ENCODE data around the gene SERPINA12. TPM values are rescaled to one million over a fixed set of nuclear protein-coding genes. Genes with fewer than 3 reads are reported as not detected.

SERPINA12 gene
- total and polyA plus RNA-seq, 8 donors = not detected

DNA sequence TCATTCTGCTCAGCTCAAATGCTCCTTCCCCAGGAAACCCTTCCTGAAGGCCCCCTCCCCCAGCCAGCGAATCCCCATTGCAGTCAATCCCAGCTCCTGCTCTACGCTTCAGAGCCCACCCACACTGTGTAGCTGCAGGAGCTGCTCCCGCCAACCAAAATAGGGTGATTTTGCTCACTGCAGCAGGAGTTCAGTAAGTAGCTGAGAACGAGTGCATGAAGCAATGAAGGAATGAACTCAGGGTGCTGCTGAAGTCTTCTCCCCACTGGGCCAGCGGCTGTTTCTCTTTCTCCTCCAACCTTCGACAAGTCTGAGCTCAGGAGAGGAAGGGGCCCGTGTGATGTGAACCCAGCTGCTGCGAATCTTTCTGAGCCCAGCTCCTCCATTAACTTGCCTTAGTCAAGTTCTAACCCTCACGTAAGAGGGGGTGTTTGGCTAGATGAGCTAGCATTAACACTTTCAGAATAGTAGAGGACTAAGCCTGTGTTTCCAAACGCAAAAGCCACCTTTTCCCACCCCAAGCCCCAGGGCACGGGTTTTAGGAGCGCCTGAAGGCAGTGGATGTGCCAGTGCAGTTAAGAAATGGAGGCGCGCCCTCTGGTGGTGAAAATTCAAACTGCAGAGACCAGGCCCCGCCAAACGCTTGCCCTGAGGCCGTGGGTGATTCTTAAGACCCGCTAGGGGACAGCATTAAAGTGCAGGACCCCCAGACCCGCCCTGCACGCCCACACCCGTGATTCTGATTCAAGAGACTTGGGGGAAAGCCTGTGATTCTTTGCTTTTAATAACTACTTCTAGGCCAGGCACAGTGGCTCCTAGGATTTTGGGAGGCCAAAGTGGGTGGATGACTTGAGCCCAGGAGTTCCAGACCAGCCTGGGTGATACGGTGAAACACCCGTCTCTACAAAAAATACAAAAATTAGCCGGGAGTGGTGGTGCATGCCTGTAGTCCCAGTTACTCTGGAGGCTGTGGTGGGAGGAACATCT, 40.0 kb upstream of the SERPINA12 start:
- ATAC-seq (peak; percentile 86), DNase-seq (peak in 3 of 4 donors; percentile 43 to 80 (median 46))
- no peaks in the 10 kb centered on the region for H3K4me1 ChIP-seq
- H3K9me3 ChIP-seq = peaks cover 0 to 11% of the 10 kb centered on the region in 2 donors
- intact Hi-C loops (cut with DNase I) = no loop called here
- TF ChIP-seq, protein P1, sequence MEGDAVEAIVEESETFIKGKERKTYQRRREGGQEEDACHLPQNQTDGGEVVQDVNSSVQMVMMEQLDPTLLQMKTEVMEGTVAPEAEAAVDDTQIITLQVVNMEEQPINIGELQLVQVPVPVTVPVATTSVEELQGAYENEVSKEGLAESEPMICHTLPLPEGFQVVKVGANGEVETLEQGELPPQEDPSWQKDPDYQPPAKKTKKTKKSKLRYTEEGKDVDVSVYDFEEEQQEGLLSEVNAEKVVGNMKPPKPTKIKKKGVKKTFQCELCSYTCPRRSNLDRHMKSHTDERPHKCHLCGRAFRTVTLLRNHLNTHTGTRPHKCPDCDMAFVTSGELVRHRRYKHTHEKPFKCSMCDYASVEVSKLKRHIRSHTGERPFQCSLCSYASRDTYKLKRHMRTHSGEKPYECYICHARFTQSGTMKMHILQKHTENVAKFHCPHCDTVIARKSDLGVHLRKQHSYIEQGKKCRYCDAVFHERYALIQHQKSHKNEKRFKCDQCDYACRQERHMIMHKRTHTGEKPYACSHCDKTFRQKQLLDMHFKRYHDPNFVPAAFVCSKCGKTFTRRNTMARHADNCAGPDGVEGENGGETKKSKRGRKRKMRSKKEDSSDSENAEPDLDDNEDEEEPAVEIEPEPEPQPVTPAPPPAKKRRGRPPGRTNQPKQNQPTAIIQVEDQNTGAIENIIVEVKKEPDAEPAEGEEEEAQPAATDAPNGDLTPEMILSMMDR (IDR thresholded peaks at IDR 0.05) = peak; percentile 92 to 93
- H3K4me3 ChIP-seq = no peak overlapping the region
- peaks cover 0 to 21% of the 10 kb centered on the region in 2 donors for H3K27me3 ChIP-seq
- no peaks in the 10 kb centered on the region for H3K36me3 ChIP-seq
- no peak overlapping the region for H3K27ac ChIP-seq

DNA sequence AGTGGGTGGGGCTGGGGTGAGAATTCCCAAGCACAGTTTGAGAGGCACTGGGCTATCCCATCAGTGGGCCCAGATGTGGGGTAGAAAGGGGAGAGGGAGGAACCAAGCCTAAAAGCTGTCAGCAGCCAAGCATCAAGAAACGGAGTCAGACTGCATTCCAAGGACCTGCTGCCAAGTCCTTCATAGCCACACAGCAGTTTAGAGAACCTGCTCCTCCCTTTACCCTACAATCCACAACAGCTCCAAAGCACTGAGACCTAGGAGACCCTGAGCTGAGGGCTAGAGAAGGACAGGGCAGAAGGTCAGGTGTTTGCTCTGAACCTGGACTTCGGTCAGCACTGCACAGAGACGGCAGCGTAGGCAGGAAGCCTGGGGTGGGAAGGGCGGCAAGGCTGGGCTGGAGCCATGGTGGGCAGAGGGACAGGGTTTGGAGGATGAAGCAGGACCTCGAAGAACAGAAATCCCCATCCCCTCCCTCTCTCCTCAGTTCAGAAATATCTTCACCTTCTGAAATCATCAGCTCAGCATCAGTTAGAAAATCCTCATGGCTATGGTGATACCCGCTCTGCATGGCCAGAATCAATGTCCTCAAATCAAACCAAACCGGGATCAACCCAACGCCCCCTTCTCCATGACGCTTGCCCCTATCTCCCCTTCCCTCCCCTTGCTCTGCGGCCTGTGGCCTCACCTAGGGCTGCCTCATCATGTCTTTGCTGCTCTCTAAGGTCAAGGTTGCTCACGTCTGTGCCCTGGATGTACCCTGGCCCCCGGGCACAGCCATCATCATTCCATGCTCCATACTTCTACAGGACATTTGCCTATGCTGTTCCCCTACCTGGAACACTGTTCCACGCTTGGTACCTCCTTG, 39.1 kb upstream of the SERPINA12 start:
- H3K9me3 ChIP-seq = peaks cover 0 to 11% of the 10 kb centered on the region in 2 donors
- H3K4me1 ChIP-seq = no peaks in the 10 kb centered on the region
- intact Hi-C loops (cut with DNase I) = no loop called here
- H3K27ac ChIP-seq = no peak overlapping the region
- no peak overlapping the region for H3K4me3 ChIP-seq
- H3K36me3 ChIP-seq = no peaks in the 10 kb centered on the region
- TF ChIP-seq, protein P1 (IDR thresholded peaks at IDR 0.05) = no peak
- ATAC-seq = no peak
- DNase-seq = no peak
- peaks cover 0 to 21% of the 10 kb centered on the region in 2 donors for H3K27me3 ChIP-seq

DNA sequence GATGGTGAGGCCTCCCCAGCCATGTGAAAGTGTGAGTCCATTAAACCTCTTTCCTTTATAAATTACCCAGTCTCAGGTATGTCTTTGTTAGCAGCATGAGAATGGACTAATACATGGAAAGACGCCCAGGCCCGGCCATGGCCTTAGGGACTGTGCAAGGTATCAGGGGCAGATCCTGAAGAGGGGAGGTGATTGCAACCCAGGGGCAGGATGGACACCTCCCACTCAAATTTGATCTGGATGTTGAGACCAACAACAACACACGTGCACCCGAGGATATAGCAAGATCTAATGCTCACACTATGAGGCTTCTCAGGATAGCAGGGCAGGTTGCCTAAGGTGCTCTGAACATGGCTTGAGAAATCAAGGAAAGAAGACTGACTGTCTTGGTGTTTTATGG, 38.5 kb upstream of the SERPINA12 start:
- TF ChIP-seq, protein P1 (IDR thresholded peaks at IDR 0.05) = no peak
- intact Hi-C loops (cut with DNase I) = no loop called here

DNA sequence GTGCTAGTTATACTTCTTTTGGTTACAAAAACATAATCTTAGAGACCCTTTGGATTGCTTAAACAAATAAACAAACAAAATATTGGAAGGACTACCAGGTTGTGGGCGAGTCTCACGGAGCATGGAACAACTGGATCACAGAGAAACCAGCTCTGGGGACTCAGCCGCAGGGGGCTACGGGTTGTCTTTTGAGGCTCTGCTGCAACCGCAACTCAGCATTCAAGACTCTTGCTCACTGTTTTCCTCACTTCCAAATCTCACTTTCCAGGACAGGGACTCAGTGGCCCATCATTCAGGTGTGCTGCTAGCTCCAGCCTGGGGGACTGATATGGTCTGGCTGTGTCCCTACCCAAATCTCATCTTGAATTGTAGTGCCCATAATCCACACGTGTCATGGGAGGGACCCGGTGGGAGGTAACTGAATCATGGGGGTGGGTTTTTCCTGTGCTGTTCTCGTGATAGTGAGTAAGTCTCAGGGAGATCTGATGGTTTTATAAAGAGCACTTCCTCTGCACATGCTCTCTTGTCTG, 37.9 kb upstream of the SERPINA12 start:
- TF ChIP-seq, protein P1 (IDR thresholded peaks at IDR 0.05) = no peak
- no peaks in the 10 kb centered on the region for H3K4me1 ChIP-seq
- H3K4me3 ChIP-seq = no peak overlapping the region
- peaks cover 0 to 11% of the 10 kb centered on the region in 2 donors for H3K9me3 ChIP-seq
- DNase-seq (no peak), ATAC-seq (no peak)
- H3K36me3 ChIP-seq = no peaks in the 10 kb centered on the region
- peaks cover 0 to 21% of the 10 kb centered on the region in 2 donors for H3K27me3 ChIP-seq
- no peak overlapping the region for H3K27ac ChIP-seq
- intact Hi-C loops (cut with DNase I) = no loop called here

More for the DNA sequence above, 38.5 kb upstream of the SERPINA12 start:
- no peak overlapping the region for H3K4me3 ChIP-seq
- peaks cover 0 to 11% of the 10 kb centered on the region in 2 donors for H3K9me3 ChIP-seq
- no peak overlapping the region for H3K27ac ChIP-seq
- peaks cover 0 to 21% of the 10 kb centered on the region in 2 donors for H3K27me3 ChIP-seq
- no peak for DNase-seq
- no peak for ATAC-seq
- H3K4me1 ChIP-seq = no peaks in the 10 kb centered on the region
- H3K36me3 ChIP-seq = no peaks in the 10 kb centered on the region

Measured in left lung (tissue), 10 donors.